HepG2 (cell line): Measurements from ENCODE around the gene KAT2A. TPM values are rescaled to one million over a fixed set of nuclear protein-coding genes. Genes with fewer than 3 reads are reported as not detected.

Source experiments
- ATAC-seq: fragments of 200-7000 bp; cut with Tn5 transposase; 3 replicates; pipeline ENCODE4 v1.9.1; 2020; ENCODE audit warnings: mild to moderate bottlenecking, moderate library complexity
- BruUV-seq: library from RNA; stranded (reverse); fragments of 400-500 nt; replicated peaks from 2 replicates; lab custom pipeline; 2021; lab: Mats Ljungman, UMichigan
- CTCF ChIA-PET: fragments of 300-600 bp; formaldehyde crosslinking; extraction: SDS; loops from one replicate; lab custom pipeline; 2021; ENCODE audit warnings: low total read pairs, inconsistent platforms, low intra/inter-chr PET ratio; lab: Yijun Ruan, JAX
- POLR2A ChIA-PET: fragments of 350-600 bp; sonication (Branson Sonifier 250); formaldehyde crosslinking; loops from one replicate; lab custom pipeline; 2020; ENCODE audit warnings: antibody characterized with exemption, inconsistent platforms; lab: Yijun Ruan, JAX
- DNase-seq: peaks from one replicate; pipeline ENCODE4 v3.0.0-alpha.2; 2015; ENCODE audit warnings: low spot score
- FAIRE-seq: peaks from 3 replicates; lab custom pipeline; 2011; peaks lifted over from hg19 to GRCh38; lab: Jason Lieb, UNC
- H2AFZ ChIP-seq: one replicate; pipeline ENCODE4 v1.6.1; 2011; ENCODE audit warnings: low read length, inconsistent platforms
- H3K27ac ChIP-seq: fragments of 300-600 bp; 3 replicates; pipeline ENCODE4 v1.8.0; 2011; ENCODE audit warnings: mixed run types, mild to moderate bottlenecking, mixed read lengths, low read length, inconsistent platforms; ENCODE audit not compliant: insufficient read depth; ENCODE audit errors: extremely low read length
- H3K27me3 ChIP-seq, 2 experiments: fragments of 200-600 bp in 1 of 2; 2 replicates in 1 of 2; 3 replicates in 1 of 2; pipeline versions ENCODE4 v1.6.0 to v1.8.0; 2011; ENCODE audit warnings: low read length in 2 of 2, mild to moderate bottlenecking in 2 of 2, moderate library complexity in 2 of 2, inconsistent platforms in 1 of 2; ENCODE audit not compliant: insufficient read depth in 2 of 2, control insufficient read depth in 1 of 2
- H3K36me3 ChIP-seq, 2 experiments: fragments of 200-600 bp in 1 of 2; replicated peaks in 1 of 2; 2 replicates in 1 of 2; 3 replicates in 1 of 2; pipeline versions ENCODE4 v1.5.1 to v1.8.0; 2011; ENCODE audit warnings: low read length in 2 of 2, inconsistent platforms in 1 of 2; ENCODE audit not compliant: insufficient read depth in 2 of 2, control insufficient read depth in 1 of 2
- H3K4me1 ChIP-seq: 2 replicates; pipeline ENCODE4 v1.5.1; 2012; ENCODE audit warnings: low read length, inconsistent platforms; ENCODE audit not compliant: insufficient read depth
- H3K4me2 ChIP-seq: 2 replicates; pipeline ENCODE4 v1.6.0; 2011; ENCODE audit warnings: low read depth, low read length, inconsistent platforms
- H3K4me3 ChIP-seq, 3 experiments: fragments of 200-600 bp in 1 of 3; sonication (generic), shearing (Covaris generic) in 1 of 3; replicated peaks in 1 of 3; 2 replicates each; pipeline ENCODE4 v1.5.1; 2011 to 2016; ENCODE audit warnings: low read length in 3 of 3, inconsistent platforms in 2 of 3, low read depth in 2 of 3, mild to moderate bottlenecking in 2 of 3, control low read depth in 1 of 3, mixed read lengths in 1 of 3; ENCODE audit not compliant: insufficient read depth in 1 of 3
- H3K79me2 ChIP-seq: one replicate; pipeline ENCODE4 v1.6.1; 2011; ENCODE audit warnings: low read length, inconsistent platforms; ENCODE audit not compliant: insufficient read depth
- H3K9ac ChIP-seq: 2 replicates; pipeline ENCODE4 v1.6.0; 2011; ENCODE audit warnings: mild to moderate bottlenecking, low read depth, low read length, inconsistent platforms; ENCODE audit not compliant: insufficient read depth
- H3K9me3 ChIP-seq: 2 replicates; pipeline ENCODE4 v1.5.1; 2012; ENCODE audit warnings: mild to moderate bottlenecking, low read length
- H4K20me1 ChIP-seq: 2 replicates; pipeline ENCODE4 v1.6.0; 2011; ENCODE audit warnings: inconsistent platforms, mild to moderate bottlenecking, low read length, moderate library complexity; ENCODE audit not compliant: insufficient read depth
- KLF13 ChIP-seq: sonication (generic); formaldehyde crosslinking; IDR thresholded peaks from 2 replicates; pipeline ENCODE4 v1.4.0; 2020; ENCODE audit warnings: mild to moderate bottlenecking, missing genetic modification reagents
- ZNF124 ChIP-seq: sonication (generic); formaldehyde crosslinking; IDR thresholded peaks from 2 replicates; pipeline ENCODE4 v1.4.0; 2020; ENCODE audit warnings: missing genetic modification reagents
- ZNF232 ChIP-seq: sonication (generic); formaldehyde crosslinking; IDR thresholded peaks from 2 replicates; pipeline ENCODE4 v1.4.0; 2020; ENCODE audit warnings: missing genetic modification reagents, borderline replicate concordance
- WGBS: methylation state at CpG from one replicate; pipeline ENCODE4 v1.1.6; 2017; ENCODE audit warnings: low lambda C conversion rate; 5-methylcytosine and 5-hydroxymethylcytosine counted together
- in situ Hi-C: cut with HindIII; loops from 2 replicates; pipeline ENCODE4 v1.10.0; 2017; ENCODE audit warnings: low pct_unique_long_range_greater_than_20kb; ENCODE audit not compliant: extremely low pct_ligation_motif_present
- intact Hi-C: fragments of 100-400 bp; cut with micrococcal nuclease; formaldehyde crosslinking; loops from one replicate; pipeline ENCODE4 v1.10.0; 2022; ENCODE audit not compliant: unreplicated experiment
- polyA plus RNA-seq, 8 experiments: library from polyadenylated mRNA; depleted of rRNA in 3 of 8; stranded (reverse) in 7 of 8; unstranded in 1 of 8; fragments of >200 nt; fragmentation: Illumina TruSeq in 4 of 8; extraction: Trizol in 4 of 8; gene quantifications; 2 replicates each; pipeline versions ENCODE4 v1.2.1 to v1.2.3, GENCODE V29; 2011 to 2016; ENCODE audit warnings: low read depth in 4 of 8, missing spikeins in 1 of 8, mixed read lengths in 1 of 8; ENCODE audit not compliant: insufficient read depth in 1 of 8
- total RNA-seq, 5 experiments: library from RNA; depleted of rRNA; stranded (reverse); fragments of >200 nt; fragmentation: Illumina TruSeq; extraction: Trizol; gene quantifications; 2 replicates each; pipeline ENCODE4 v1.2.3, GENCODE V29; 2016; ENCODE audit warnings: low read depth in 1 of 5

The KAT2A gene
- total and polyA plus RNA-seq, 2 of the 13 experiments (the other 11 are each of a cell fraction or from before 2014, with no cell fraction given), result 29.1 to 90.4 TPM

- intact Hi-C loops, result no loop called here
- POLR2A ChIA-PET, result no interaction called here
Observed at GRCh38 chr17:42126836-42127235, 5.7 kb upstream of the KAT2A start.

GRCh38 chr17:42125565-42125964, 4.4 kb upstream of the KAT2A start:
- no peak for DNase-seq
- intact Hi-C loops, result no loop called here
- Histone ChIP-seq H3K9ac (no peak overlapping the region), H3K27ac (no peak overlapping the region), H2AFZ (no peak overlapping the region), H3K4me3 (no peak overlapping the region), H3K9me3 (no peaks in the 10 kb centered on the region), H3K36me3 (peaks cover 35 to 53% of the 10 kb centered on the region in 2 experiments), H4K20me1 (no peaks in the 10 kb centered on the region; the same call in 1 of the 2 replicates), H3K4me1 (peaks cover 7% of the 10 kb centered on the region), H3K27me3 (no peaks in the 10 kb centered on the region), H3K79me2 (no peaks in the 10 kb centered on the region), H3K4me2 (no peak overlapping the region)
- no peak for ATAC-seq
- FAIRE-seq, result no peak
- ChIA-PET CTCF (no interaction called here), POLR2A (no interaction called here)
- TF ChIP-seq KLF13 (CRISPR knock-in tag) (no peak), ZNF232 (CRISPR knock-in tag) (no peak)
- BruUV-seq, result no TSS peak
- in situ Hi-C loops, result no loop called here
- WGBS, result 94% methylated on average over 8 of the region's 12 CpGs

More at GRCh38 chr17:42126836-42127235, 5.7 kb upstream of the KAT2A start:
- Histone ChIP-seq H3K27me3 (no peaks in the 10 kb centered on the region), H3K27ac (no peak overlapping the region), H3K4me1 (peaks cover 9% of the 10 kb centered on the region; the same call in 1 of the 2 replicates), H3K36me3 (peaks cover 37 to 65% of the 10 kb centered on the region in 2 experiments), H3K4me3 (no peak overlapping the region), H3K9me3 (no peaks in the 10 kb centered on the region), H3K4me2 (no peak overlapping the region), H3K79me2 (peaks cover 10% of the 10 kb centered on the region), H2AFZ (no peak overlapping the region), H3K9ac (no peak overlapping the region), H4K20me1 (no peaks in the 10 kb centered on the region; the same call in 1 of the 2 replicates)
- DNase-seq, result no peak
- BruUV-seq, result no TSS peak
- no peak for FAIRE-seq
- in situ Hi-C loops, result no loop called here
- no peak for TF ChIP-seq ZNF124 (CRISPR knock-in tag)
- CTCF ChIA-PET, result no interaction called here
- ATAC-seq, result no peak
- WGBS, result 88% methylated on average over 3 of the region's 3 CpGs
